NCI-H1092 (cell line): ENCODE results near the gene ADGB.

ENCODE experiments used
- DNase-seq: peaks from one replicate; lab custom pipeline; 2025; lab: John Stamatoyannopoulos, UW

Gene ADGB

GRCh38 chr6:146862508-146862919 is 263.7 kb downstream of the ADGB start:
- no peak for DNase-seq

GRCh38 chr6:146864300-146864699 is 265.5 kb downstream of the ADGB start:
- DNase-seq, result no peak

- no peak for DNase-seq
Measured at GRCh38 chr6:146864885-146865284, 266.1 kb downstream of the ADGB start.
